Measurements from ENCODE around the gene ISG15. TPM values are rescaled to one million over a fixed set of nuclear protein-coding genes. Genes with fewer than 3 reads are reported as not detected.
"Not testable (repeated sequence)": the region's sequence is repeated elsewhere in the genome, so short reads cannot be mapped to it uniquely, and the experiment has no call there.

ISG15 gene
- total RNA-seq, 1 donor = 90.5 TPM

GRCh38 chr1:1013922-1014648 is 788 bp downstream of the ISG15 start:
- no peaks in the 10 kb centered on the region for H3K36me3 ChIP-seq (ENCODE audit: insufficient read depth, low read length)
- DNase-seq (ENCODE audit: insufficient read length, low spot score, missing footprints) = peak; percentile 49
- H3K9me3 ChIP-seq (ENCODE audit: low read depth, low read length) = no peaks in the 10 kb centered on the region
- peak overlapping the region; percentile 96 for H3K4me2 ChIP-seq (ENCODE audit: insufficient read depth, low read length)
- H3K27ac ChIP-seq (ENCODE audit: low read depth, low read length) = peak overlapping the region; percentile 93
- H3K27me3 ChIP-seq (ENCODE audit: insufficient read depth, low read length) = no peaks in the 10 kb centered on the region
- peak overlapping the region; percentile 99 for H3K4me3 ChIP-seq (ENCODE audit: insufficient read depth, low read length)
- H2AFZ ChIP-seq (ENCODE audit: low read length) = peak overlapping the region; percentile 99
- no peaks in the 10 kb centered on the region for H3K79me2 ChIP-seq (ENCODE audit: insufficient read depth, low read length)
- no peak for TF ChIP-seq CTCF (IDR thresholded peaks at IDR 0.05; ENCODE audit: extremely low read depth, low read depth, low read length)
- no peaks in the 10 kb centered on the region for H4K20me1 ChIP-seq (ENCODE audit: insufficient read depth, low read length)
- no peaks in the 10 kb centered on the region for H3K4me1 ChIP-seq (ENCODE audit: insufficient read depth, low read length)

- Histone ChIP-seq H3K79me2 (ENCODE audit: insufficient read depth, low read length) (no peaks in the 10 kb centered on the region), H3K4me3 (ENCODE audit: insufficient read depth, low read length) (no peak overlapping the region), H3K4me2 (ENCODE audit: insufficient read depth, low read length) (no peak overlapping the region), H4K20me1 (ENCODE audit: insufficient read depth, low read length) (no peaks in the 10 kb centered on the region), H3K27me3 (ENCODE audit: insufficient read depth, low read length) (no peaks in the 10 kb centered on the region), H3K36me3 (ENCODE audit: insufficient read depth, low read length) (no peaks in the 10 kb centered on the region), H3K4me1 (ENCODE audit: insufficient read depth, low read length) (no peaks in the 10 kb centered on the region), H3K9me3 (ENCODE audit: low read depth, low read length) (no peaks in the 10 kb centered on the region), H2AFZ (ENCODE audit: low read length) (no peak overlapping the region), H3K27ac (ENCODE audit: low read depth, low read length) (no peak overlapping the region)
- TF ChIP-seq CTCF (IDR thresholded peaks at IDR 0.05; ENCODE audit: extremely low read depth, low read depth, low read length) = peak; percentile 32
- peak; percentile 78 for DNase-seq (ENCODE audit: insufficient read length, low spot score, missing footprints)
Observed at GRCh38 chr1:1014799-1015681, 1.7 kb downstream of the ISG15 start.

GRCh38 chr1:1017397-1018320 is 4.4 kb downstream of the ISG15 start:
- H3K9me3 ChIP-seq (ENCODE audit: low read depth, low read length); H3K4me2 ChIP-seq (ENCODE audit: insufficient read depth, low read length); H3K36me3 ChIP-seq (ENCODE audit: insufficient read depth, low read length); H3K4me3 ChIP-seq (ENCODE audit: insufficient read depth, low read length); H4K20me1 ChIP-seq (ENCODE audit: insufficient read depth, low read length); DNase-seq (ENCODE audit: insufficient read length, low spot score, missing footprints); H2AFZ ChIP-seq (ENCODE audit: low read length); H3K27ac ChIP-seq (ENCODE audit: low read depth, low read length); H3K27me3 ChIP-seq (ENCODE audit: insufficient read depth, low read length); H3K4me1 ChIP-seq (ENCODE audit: insufficient read depth, low read length); H3K79me2 ChIP-seq (ENCODE audit: insufficient read depth, low read length): not testable (repeated sequence)

- not testable (repeated sequence) for H2AFZ ChIP-seq (ENCODE audit: low read length); H3K4me2 ChIP-seq (ENCODE audit: insufficient read depth, low read length); H4K20me1 ChIP-seq (ENCODE audit: insufficient read depth, low read length); H3K36me3 ChIP-seq (ENCODE audit: insufficient read depth, low read length); H3K9me3 ChIP-seq (ENCODE audit: low read depth, low read length); H3K27me3 ChIP-seq (ENCODE audit: insufficient read depth, low read length); H3K79me2 ChIP-seq (ENCODE audit: insufficient read depth, low read length); H3K4me3 ChIP-seq (ENCODE audit: insufficient read depth, low read length); H3K4me1 ChIP-seq (ENCODE audit: insufficient read depth, low read length); H3K27ac ChIP-seq (ENCODE audit: low read depth, low read length); DNase-seq (ENCODE audit: insufficient read length, low spot score, missing footprints)
Observed at GRCh38 chr1:1018321-1018685, 5.0 kb downstream of the ISG15 start.
